Liver (tissue), 9 donors: ENCODE results near the gene MAPK8IP3. TPM values are rescaled to one million over a fixed set of nuclear protein-coding genes. Genes with fewer than 3 reads are reported as not detected.

Experiments used
- DNase-seq: peaks from one replicate; pipeline ENCODE4 v3.0.0-alpha.2; 2017; ENCODE audit warnings: low spot score
- H3K27ac ChIP-seq, 2 donors: one replicate each; pipeline ENCODE4 v1.7.0; 2013; ENCODE audit warnings: inconsistent platforms in 2 of 2, low read length in 2 of 2, control low read depth in 1 of 2, low read depth in 1 of 2, mild to moderate bottlenecking in 1 of 2
- H3K27me3 ChIP-seq, 4 donors: one replicate each; pipeline versions ENCODE4 v1.6.1 to v1.7.0; 2013; ENCODE audit warnings: low read length in 3 of 4, inconsistent platforms in 1 of 4, mild to moderate bottlenecking in 1 of 4, moderate library complexity in 1 of 4; ENCODE audit not compliant: control insufficient read depth in 4 of 4, insufficient read depth in 4 of 4
- H3K36me3 ChIP-seq, 4 donors: one replicate each; pipeline versions ENCODE4 v1.6.1 to v1.7.0; 2013; ENCODE audit warnings: low read length in 3 of 4, mild to moderate bottlenecking in 3 of 4, low read depth in 1 of 4, moderate library complexity in 1 of 4; ENCODE audit not compliant: control insufficient read depth in 4 of 4, insufficient read depth in 3 of 4
- H3K4me1 ChIP-seq, 4 donors: one replicate each; pipeline versions ENCODE4 v1.6.1 to v1.7.0; 2013; ENCODE audit warnings: low read length in 3 of 4, mild to moderate bottlenecking in 3 of 4, moderate library complexity in 1 of 4; ENCODE audit not compliant: control insufficient read depth in 4 of 4, insufficient read depth in 4 of 4
- H3K4me3 ChIP-seq, 3 donors: one replicate each; pipeline versions ENCODE4 v1.6.1 to v1.7.0; 2013; ENCODE audit warnings: low read length in 3 of 3, control low read depth in 1 of 3, low read depth in 1 of 3, mild to moderate bottlenecking in 1 of 3
- H3K9ac ChIP-seq, 2 donors: one replicate each; pipeline ENCODE4 v1.7.0; 2013; ENCODE audit warnings: low read length in 2 of 2, mild to moderate bottlenecking in 2 of 2, moderate library complexity in 2 of 2, control low read depth in 1 of 2, low read depth in 1 of 2
- H3K9me3 ChIP-seq, 4 donors: one replicate each; pipeline versions ENCODE4 v1.6.1 to v1.7.0; 2013; ENCODE audit warnings: low read length in 3 of 4; ENCODE audit not compliant: control insufficient read depth in 4 of 4
- EGR1 ChIP-seq, 2 donors: IDR thresholded peaks; 2 replicates each; pipeline ENCODE4 v1.6.1; 2016 to 2018; ENCODE audit warnings: antibody characterized with exemption in 2 of 2, low read depth in 2 of 2
- FOXA1 ChIP-seq: IDR thresholded peaks from 2 replicates; pipeline ENCODE4 v1.6.1; 2016; ENCODE audit warnings: antibody characterized with exemption
- FOXA2 ChIP-seq: IDR thresholded peaks from 2 replicates; pipeline ENCODE4 v1.6.1; 2016; ENCODE audit warnings: antibody characterized with exemption
- GABPA ChIP-seq, 2 donors: IDR thresholded peaks in 1 of 2; conservative IDR thresholded peaks in 1 of 2; 2 replicates each; pipeline ENCODE4 v1.6.1; 2016; ENCODE audit warnings: antibody characterized with exemption in 2 of 2, mild to moderate bottlenecking in 1 of 2, moderate library complexity in 1 of 2
- HNF4A ChIP-seq, 2 donors: conservative IDR thresholded peaks; 2 replicates each; pipeline ENCODE4 v1.6.1; 2016; ENCODE audit warnings: antibody characterized with exemption in 2 of 2, mild to moderate bottlenecking in 2 of 2
- HNF4G ChIP-seq: IDR thresholded peaks from 2 replicates; pipeline ENCODE4 v1.6.1; 2016; ENCODE audit warnings: antibody characterized with exemption
- JUND ChIP-seq, 2 donors: IDR thresholded peaks; 2 replicates each; pipeline ENCODE4 v1.6.1; 2016; ENCODE audit warnings: antibody characterized with exemption in 2 of 2
- RAD21 ChIP-seq, 2 donors: IDR thresholded peaks; 2 replicates each; pipeline ENCODE4 v1.6.1; 2016; ENCODE audit warnings: antibody characterized with exemption in 2 of 2, mild to moderate bottlenecking in 2 of 2
- RXRA ChIP-seq, 2 donors: IDR thresholded peaks; 2 replicates each; pipeline ENCODE4 v1.6.1; 2017 to 2018; ENCODE audit warnings: antibody characterized with exemption in 2 of 2, mild to moderate bottlenecking in 1 of 2
- SP1 ChIP-seq: IDR thresholded peaks from 2 replicates; pipeline ENCODE4 v1.6.1; 2018; ENCODE audit warnings: antibody characterized with exemption, mild to moderate bottlenecking
- TAF1 ChIP-seq: conservative IDR thresholded peaks from 2 replicates; pipeline ENCODE4 v1.6.1; 2016; ENCODE audit warnings: antibody characterized with exemption, mild to moderate bottlenecking
- YY1 ChIP-seq: IDR thresholded peaks from 2 replicates; pipeline ENCODE4 v1.6.1; 2016; ENCODE audit warnings: antibody characterized with exemption, mild to moderate bottlenecking
- WGBS: extraction: QIAGEN DNeasy Blood & Tissue Kit; methylation state at CpG from one replicate; pipeline ENCODE4 v1.1.7; 2013; 5-methylcytosine and 5-hydroxymethylcytosine counted together
- polyA plus RNA-seq, 2 donors: library from polyadenylated mRNA; stranded (reverse) in 1 of 2; unstranded in 1 of 2; fragments of 200-250 nt in 1 of 2; fragments of >200 nt in 1 of 2; fragmentation: Nextera tagmentation in 1 of 2; extraction: Ambion mirVana in 1 of 2; gene quantifications; one replicate each; pipeline versions ENCODE4 v1.2.1 to v1.2.3, GENCODE V29; 2013 to 2015
- total RNA-seq, 2 donors: library from RNA; depleted of rRNA; stranded (reverse); fragments of >200 nt; gene quantifications; one replicate each; pipeline ENCODE4 v1.2.3, GENCODE V29; 2014
- TF ChIP-seq, protein P1 (sequence below): IDR thresholded peaks from 2 replicates; pipeline ENCODE4 v1.6.1; 2016; ENCODE audit warnings: antibody characterized with exemption
- TF ChIP-seq, protein P2 (sequence below): fragments of 150-350 bp; IDR thresholded peaks from 2 replicates; pipeline ENCODE4 v1.5.1; 2017; ENCODE audit warnings: improper control_type of control experiment, low read depth, low read length; ENCODE audit not compliant: missing input control
- TF ChIP-seq, protein P3 (sequence below): IDR thresholded peaks from 2 replicates; pipeline ENCODE4 v1.6.1; 2016; ENCODE audit warnings: antibody characterized with exemption, mild to moderate bottlenecking
- donor health status: healthy.
- donor health status: healthy.
- donor health status: healthy.
- donor health status: healthy.
- donor health status: healthy.

The MAPK8IP3 gene
- total and polyA plus RNA-seq, 4 donors, result 4.1 to 43.0 (median 9.3) TPM

DNA sequence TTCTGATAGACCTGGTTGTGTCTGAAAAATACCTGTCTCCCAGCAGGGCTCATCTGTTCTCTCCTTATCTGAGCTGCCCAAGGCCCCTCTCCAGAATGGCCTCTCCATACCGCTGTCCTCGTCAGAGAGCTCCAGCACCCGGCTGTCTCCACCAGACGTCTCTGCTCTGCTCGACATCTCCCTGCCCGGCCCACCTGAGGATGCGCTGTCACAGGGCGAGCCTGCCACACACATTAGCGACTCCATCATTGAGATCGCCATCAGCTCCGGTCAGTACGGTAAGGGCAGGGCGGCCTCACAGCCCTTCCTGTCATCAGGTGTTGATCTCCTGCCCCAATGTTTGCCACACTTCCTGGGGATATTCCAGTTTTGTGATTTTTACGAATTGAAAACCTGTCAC is 38.1 kb upstream of the MAPK8IP3 start:
- H3K36me3 ChIP-seq, result peaks cover 24 to 92% (median 68%) of the 10 kb centered on the region in 4 donors
- no peak for TF ChIP-seq FOXA1
- TF ChIP-seq YY1, result no peak
- TF ChIP-seq, protein P1, sequence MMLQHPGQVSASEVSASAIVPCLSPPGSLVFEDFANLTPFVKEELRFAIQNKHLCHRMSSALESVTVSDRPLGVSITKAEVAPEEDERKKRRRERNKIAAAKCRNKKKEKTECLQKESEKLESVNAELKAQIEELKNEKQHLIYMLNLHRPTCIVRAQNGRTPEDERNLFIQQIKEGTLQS, result no peak
- no peak for TF ChIP-seq HNF4A (conservative IDR thresholded peaks at IDR 0.05)
- no peak for TF ChIP-seq JUND (IDR thresholded peaks at IDR 0.05)
- no peak for TF ChIP-seq EGR1 (IDR thresholded peaks at IDR 0.05; ENCODE audit: low read depth in 2 of 2)
- no peak for TF ChIP-seq HNF4G
- no peaks in the 10 kb centered on the region for H3K4me1 ChIP-seq
- DNase-seq, result no peak
- H3K9ac ChIP-seq, result no peak overlapping the region
- H3K27ac ChIP-seq, result no peak overlapping the region
- whole genome bisulfite sequencing, result 97% methylated on average over 14 of the region's 14 CpGs
- no peak overlapping the region for H3K4me3 ChIP-seq
- H3K27me3 ChIP-seq, result no peaks in the 10 kb centered on the region
- H3K9me3 ChIP-seq, result no peaks in the 10 kb centered on the region

DNA sequence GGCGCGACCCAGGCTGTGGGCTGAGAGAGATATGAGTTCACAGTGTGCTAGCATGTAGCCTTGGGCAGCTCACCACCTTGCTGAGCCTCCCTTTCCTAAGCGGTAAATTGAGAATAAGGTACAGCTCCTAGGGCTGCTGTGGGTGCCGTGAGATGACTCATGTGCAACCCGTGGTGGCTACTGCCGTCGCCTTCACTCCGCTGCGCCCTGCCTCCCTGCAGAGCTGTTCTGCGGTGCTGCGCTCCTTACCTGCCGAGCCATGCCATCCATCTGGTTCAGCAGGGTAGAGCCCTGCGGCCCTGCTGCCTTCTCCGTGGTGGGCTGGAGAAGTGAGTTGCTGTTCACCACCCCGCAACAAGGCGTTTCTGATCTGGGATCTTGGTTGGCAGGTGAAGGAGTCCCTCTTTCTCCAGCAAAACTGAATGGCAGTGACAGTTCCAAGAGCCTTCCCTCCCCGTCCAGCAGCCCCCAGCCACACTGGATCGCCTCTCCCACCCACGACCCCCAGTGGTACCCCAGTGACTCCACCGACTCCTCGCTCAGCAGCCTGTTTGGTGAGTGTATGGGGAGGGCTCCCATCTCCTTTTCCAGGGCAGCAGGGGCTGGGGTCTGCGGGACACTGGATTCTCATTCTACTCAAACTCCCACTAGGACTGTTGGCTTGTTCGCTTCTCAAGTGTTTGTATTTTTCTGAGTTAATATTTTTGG is 37.2 kb upstream of the MAPK8IP3 start:
- Histone ChIP-seq H3K4me3 (no peak overlapping the region), H3K27ac (no peak overlapping the region), H3K4me1 (no peaks in the 10 kb centered on the region), H3K9me3 (no peaks in the 10 kb centered on the region), H3K9ac (no peak overlapping the region), H3K27me3 (no peaks in the 10 kb centered on the region), H3K36me3 (peaks cover 23 to 87% (median 60%) of the 10 kb centered on the region in 4 donors)
- DNase-seq, result no peak
- WGBS, result 98% methylated on average over 23 of the region's 23 CpGs
- TF ChIP-seq GABPA (IDR thresholded peaks at IDR 0.05 in 1 of 2, conservative IDR thresholded peaks at IDR 0.05 in 1 of 2) (no peak), RAD21 (IDR thresholded peaks at IDR 0.05) (no peak), RXRA (IDR thresholded peaks at IDR 0.05) (no peak), TAF1 (no peak), SP1 (no peak), FOXA2 (no peak)
- TF ChIP-seq, protein P2, sequence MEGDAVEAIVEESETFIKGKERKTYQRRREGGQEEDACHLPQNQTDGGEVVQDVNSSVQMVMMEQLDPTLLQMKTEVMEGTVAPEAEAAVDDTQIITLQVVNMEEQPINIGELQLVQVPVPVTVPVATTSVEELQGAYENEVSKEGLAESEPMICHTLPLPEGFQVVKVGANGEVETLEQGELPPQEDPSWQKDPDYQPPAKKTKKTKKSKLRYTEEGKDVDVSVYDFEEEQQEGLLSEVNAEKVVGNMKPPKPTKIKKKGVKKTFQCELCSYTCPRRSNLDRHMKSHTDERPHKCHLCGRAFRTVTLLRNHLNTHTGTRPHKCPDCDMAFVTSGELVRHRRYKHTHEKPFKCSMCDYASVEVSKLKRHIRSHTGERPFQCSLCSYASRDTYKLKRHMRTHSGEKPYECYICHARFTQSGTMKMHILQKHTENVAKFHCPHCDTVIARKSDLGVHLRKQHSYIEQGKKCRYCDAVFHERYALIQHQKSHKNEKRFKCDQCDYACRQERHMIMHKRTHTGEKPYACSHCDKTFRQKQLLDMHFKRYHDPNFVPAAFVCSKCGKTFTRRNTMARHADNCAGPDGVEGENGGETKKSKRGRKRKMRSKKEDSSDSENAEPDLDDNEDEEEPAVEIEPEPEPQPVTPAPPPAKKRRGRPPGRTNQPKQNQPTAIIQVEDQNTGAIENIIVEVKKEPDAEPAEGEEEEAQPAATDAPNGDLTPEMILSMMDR, result no peak

DNA sequence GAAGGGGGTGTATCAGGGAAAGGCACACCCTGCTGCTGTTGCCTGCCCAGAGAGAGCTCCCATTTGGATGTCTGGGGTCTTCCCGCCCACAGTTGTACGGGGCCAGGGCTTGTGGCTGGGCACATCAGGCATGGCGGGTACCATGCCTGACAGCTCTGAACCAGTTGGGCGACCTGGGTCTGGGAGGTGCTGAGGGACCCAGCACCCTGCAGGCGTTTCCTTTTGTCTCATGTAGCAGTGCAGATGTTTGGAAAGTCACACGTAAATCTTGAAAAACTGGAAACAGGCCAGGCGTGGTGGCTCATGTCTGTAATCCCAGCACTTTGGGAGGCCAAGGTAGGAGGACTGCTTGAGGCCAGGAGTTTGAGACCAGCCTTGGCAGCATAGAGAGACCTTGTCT is 36.3 kb upstream of the MAPK8IP3 start:
- 94% methylated on average over 7 of the region's 7 CpGs for WGBS
- Histone ChIP-seq H3K9ac (no peak overlapping the region), H3K27ac (no peak overlapping the region), H3K9me3 (no peaks in the 10 kb centered on the region), H3K36me3 (peaks cover 24 to 88% (median 58%) of the 10 kb centered on the region in 4 donors), H3K4me3 (no peak overlapping the region), H3K27me3 (no peaks in the 10 kb centered on the region), H3K4me1 (no peaks in the 10 kb centered on the region)
- no peak for TF ChIP-seq TAF1
- TF ChIP-seq, protein P3, sequence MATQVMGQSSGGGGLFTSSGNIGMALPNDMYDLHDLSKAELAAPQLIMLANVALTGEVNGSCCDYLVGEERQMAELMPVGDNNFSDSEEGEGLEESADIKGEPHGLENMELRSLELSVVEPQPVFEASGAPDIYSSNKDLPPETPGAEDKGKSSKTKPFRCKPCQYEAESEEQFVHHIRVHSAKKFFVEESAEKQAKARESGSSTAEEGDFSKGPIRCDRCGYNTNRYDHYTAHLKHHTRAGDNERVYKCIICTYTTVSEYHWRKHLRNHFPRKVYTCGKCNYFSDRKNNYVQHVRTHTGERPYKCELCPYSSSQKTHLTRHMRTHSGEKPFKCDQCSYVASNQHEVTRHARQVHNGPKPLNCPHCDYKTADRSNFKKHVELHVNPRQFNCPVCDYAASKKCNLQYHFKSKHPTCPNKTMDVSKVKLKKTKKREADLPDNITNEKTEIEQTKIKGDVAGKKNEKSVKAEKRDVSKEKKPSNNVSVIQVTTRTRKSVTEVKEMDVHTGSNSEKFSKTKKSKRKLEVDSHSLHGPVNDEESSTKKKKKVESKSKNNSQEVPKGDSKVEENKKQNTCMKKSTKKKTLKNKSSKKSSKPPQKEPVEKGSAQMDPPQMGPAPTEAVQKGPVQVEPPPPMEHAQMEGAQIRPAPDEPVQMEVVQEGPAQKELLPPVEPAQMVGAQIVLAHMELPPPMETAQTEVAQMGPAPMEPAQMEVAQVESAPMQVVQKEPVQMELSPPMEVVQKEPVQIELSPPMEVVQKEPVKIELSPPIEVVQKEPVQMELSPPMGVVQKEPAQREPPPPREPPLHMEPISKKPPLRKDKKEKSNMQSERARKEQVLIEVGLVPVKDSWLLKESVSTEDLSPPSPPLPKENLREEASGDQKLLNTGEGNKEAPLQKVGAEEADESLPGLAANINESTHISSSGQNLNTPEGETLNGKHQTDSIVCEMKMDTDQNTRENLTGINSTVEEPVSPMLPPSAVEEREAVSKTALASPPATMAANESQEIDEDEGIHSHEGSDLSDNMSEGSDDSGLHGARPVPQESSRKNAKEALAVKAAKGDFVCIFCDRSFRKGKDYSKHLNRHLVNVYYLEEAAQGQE, result no peak
- TF ChIP-seq, protein P1, result no peak
- TF ChIP-seq, protein P2, result no peak
- TF ChIP-seq SP1, result no peak
- no peak for TF ChIP-seq GABPA (IDR thresholded peaks at IDR 0.05 in 1 of 2, conservative IDR thresholded peaks at IDR 0.05 in 1 of 2)
- TF ChIP-seq JUND (IDR thresholded peaks at IDR 0.05), result no peak
- TF ChIP-seq EGR1 (IDR thresholded peaks at IDR 0.05; ENCODE audit: low read depth in 2 of 2), result no peak
- DNase-seq, result no peak
